H9 (cell line): ENCODE data around the gene EVI5. TPM values are rescaled to one million over a fixed set of nuclear protein-coding genes. Genes with fewer than 3 reads are reported as not detected.

Source experiments
- DNase-seq: peaks from one replicate; pipeline ENCODE4 v3.0.0-alpha.2; 2017
- H2AFZ ChIP-seq: one replicate; pipeline ENCODE4 v1.6.1; 2013; ENCODE audit warnings: mild to moderate bottlenecking, low read length, control low read depth, moderate library complexity
- H2AK5ac ChIP-seq: 2 replicates; pipeline ENCODE4 v1.6.1; 2013; ENCODE audit warnings: low read length, control low read depth, mixed read lengths; ENCODE audit not compliant: insufficient read length
- H2BK120ac ChIP-seq: one replicate; pipeline ENCODE4 v1.6.1; 2013; ENCODE audit warnings: low read depth, mild to moderate bottlenecking, low read length, control low read depth, inconsistent platforms; ENCODE audit not compliant: poor library complexity, severe bottlenecking
- H2BK12ac ChIP-seq: 2 replicates; pipeline ENCODE4 v1.6.1; 2013; ENCODE audit warnings: low read length, control low read depth, mixed read lengths, low read depth; ENCODE audit not compliant: insufficient read length
- H2BK15ac ChIP-seq: 2 replicates; pipeline ENCODE4 v1.6.1; 2013; ENCODE audit warnings: low read depth, low read length, control low read depth
- H2BK20ac ChIP-seq: one replicate; pipeline ENCODE4 v1.6.1; 2013; ENCODE audit warnings: low read depth, mild to moderate bottlenecking, low read length, control low read depth, inconsistent platforms; ENCODE audit not compliant: poor library complexity, severe bottlenecking
- H2BK5ac ChIP-seq: 2 replicates; pipeline ENCODE4 v1.6.1; 2013; ENCODE audit warnings: low read length, control low read depth, mixed read lengths; ENCODE audit not compliant: insufficient read length
- H3K14ac ChIP-seq: 2 replicates; pipeline ENCODE4 v1.6.1; 2013; ENCODE audit warnings: low read length, control low read depth; ENCODE audit not compliant: insufficient read depth
- H3K18ac ChIP-seq: 2 replicates; pipeline ENCODE4 v1.6.1; 2013; ENCODE audit warnings: low read depth, mild to moderate bottlenecking, mixed read lengths, low read length, control low read depth; ENCODE audit not compliant: insufficient read length
- H3K23ac ChIP-seq: 2 replicates; pipeline ENCODE4 v1.6.1; 2013; ENCODE audit warnings: low read length, control low read depth, mixed read lengths, low read depth; ENCODE audit not compliant: insufficient read length
- H3K23me2 ChIP-seq: 2 replicates; pipeline ENCODE4 v1.6.1; 2013; ENCODE audit warnings: low read depth, mild to moderate bottlenecking, mixed read lengths, low read length, control low read depth; ENCODE audit not compliant: insufficient read length, poor library complexity, severe bottlenecking
- H3K27ac ChIP-seq: 2 replicates; pipeline ENCODE4 v1.5.1; 2013; ENCODE audit warnings: low read length, control low read depth, mixed read lengths, low read depth; ENCODE audit not compliant: insufficient read length
- H3K27me3 ChIP-seq: 2 replicates; pipeline ENCODE4 v1.6.1; 2013; ENCODE audit warnings: low read length, control low read depth, inconsistent platforms; ENCODE audit not compliant: insufficient read depth
- H3K4ac ChIP-seq: 2 replicates; pipeline ENCODE4 v1.6.1; 2013; ENCODE audit warnings: low read depth, mild to moderate bottlenecking, control low read depth, inconsistent platforms, low read length, moderate library complexity
- H3K4me1 ChIP-seq: 2 replicates; pipeline ENCODE4 v1.6.1; 2013; ENCODE audit warnings: low read length, control low read depth, inconsistent platforms; ENCODE audit not compliant: insufficient read depth
- H3K4me2 ChIP-seq: 2 replicates; pipeline ENCODE4 v1.6.1; 2013; ENCODE audit warnings: low read length, control low read depth, mixed read lengths; ENCODE audit not compliant: insufficient read length, insufficient read depth
- H3K56ac ChIP-seq: 2 replicates; pipeline ENCODE4 v1.6.1; 2013; ENCODE audit warnings: low read depth, mild to moderate bottlenecking, mixed read lengths, low read length, control low read depth; ENCODE audit not compliant: insufficient read length
- H3K79me1 ChIP-seq: 2 replicates; pipeline ENCODE4 v1.6.1; 2013; ENCODE audit warnings: low read depth, mild to moderate bottlenecking, moderate library complexity, low read length, control low read depth, inconsistent platforms; ENCODE audit not compliant: insufficient read depth, poor library complexity, severe bottlenecking
- H3K79me2 ChIP-seq: 2 replicates; pipeline ENCODE4 v1.6.1; 2013; ENCODE audit warnings: low read length, control low read depth, inconsistent platforms; ENCODE audit not compliant: insufficient read depth
- H3K9ac ChIP-seq: 2 replicates; pipeline ENCODE4 v1.6.1; 2013; ENCODE audit warnings: low read length, control low read depth, mixed read lengths; ENCODE audit not compliant: insufficient read length; ENCODE audit errors: extremely low read depth
- H3K9me3 ChIP-seq: one replicate; pipeline ENCODE4 v1.6.1; 2013; ENCODE audit warnings: low read depth, low read length, inconsistent platforms; ENCODE audit not compliant: control insufficient read depth
- H3T11ph ChIP-seq: one replicate; pipeline ENCODE4 v1.6.1; 2013; ENCODE audit warnings: mild to moderate bottlenecking, low read length, control low read depth, inconsistent platforms
- H4K20me1 ChIP-seq: one replicate; pipeline ENCODE4 v1.6.1; 2013; ENCODE audit not compliant: control insufficient read depth, insufficient read length, insufficient read depth
- H4K5ac ChIP-seq: 2 replicates; pipeline ENCODE4 v1.6.1; 2013; ENCODE audit warnings: low read depth, mild to moderate bottlenecking, mixed read lengths, low read length, control low read depth; ENCODE audit not compliant: insufficient read length
- H4K8ac ChIP-seq: replicated peaks from 2 replicates; pipeline ENCODE4 v1.6.1; 2013; ENCODE audit warnings: low read length, control low read depth, mixed read lengths, low read depth; ENCODE audit not compliant: insufficient read length
- H4K91ac ChIP-seq: 2 replicates; pipeline ENCODE4 v1.6.1; 2013; ENCODE audit warnings: low read depth, mild to moderate bottlenecking, moderate library complexity, mixed read lengths, low read length, control low read depth; ENCODE audit not compliant: insufficient read length
- H3K27ac Mint-ChIP-seq, 3 experiments: 2 replicates in 2 of 3; 3 replicates in 1 of 3; pipeline ENCODE4 v1.8.0; 2020 to 2021; ENCODE audit warnings: mixed read lengths in 3 of 3, mild to moderate bottlenecking in 1 of 3, moderate library complexity in 1 of 3
- H3K27me3 Mint-ChIP-seq: 2 replicates; pipeline ENCODE4 v1.8.0; 2021; ENCODE audit warnings: low read depth, mild to moderate bottlenecking, moderate library complexity, mixed read lengths
- H3K36me3 Mint-ChIP-seq, 3 experiments: 2 replicates in 2 of 3; 3 replicates in 1 of 3; pipeline ENCODE4 v1.8.0; 2020 to 2021; ENCODE audit warnings: low read depth in 3 of 3, mixed read lengths in 3 of 3; ENCODE audit not compliant: insufficient read depth in 1 of 3
- H3K4me1 Mint-ChIP-seq, 2 experiments: 2 replicates each; pipeline ENCODE4 v1.8.0; 2020; ENCODE audit warnings: mixed read lengths in 2 of 2
- H3K4me3 Mint-ChIP-seq, 2 experiments: 2 replicates in 1 of 2; 3 replicates in 1 of 2; pipeline ENCODE4 v1.8.0; 2020 to 2021; ENCODE audit warnings: mild to moderate bottlenecking in 2 of 2, mixed read lengths in 2 of 2, moderate library complexity in 1 of 2
- H3K9me3 Mint-ChIP-seq, 2 experiments: 2 replicates in 1 of 2; 3 replicates in 1 of 2; pipeline ENCODE4 v1.8.0; 2020; ENCODE audit warnings: mild to moderate bottlenecking in 2 of 2, mixed read lengths in 2 of 2, moderate library complexity in 1 of 2
- CTCF ChIP-seq: fragments of 200-600 bp; sonication (generic); conservative IDR thresholded peaks from 3 replicates; pipeline ENCODE4 v1.8.0; 2021; ENCODE audit warnings: antibody characterized with exemption, mild to moderate bottlenecking
- WGBS: extraction: QIAGEN DNeasy Blood & Tissue Kit; methylation state at CpG from one replicate; pipeline ENCODE4 v1.1.7; 2013; ENCODE audit warnings: missing lambda C conversion rate, low lambda C conversion rate, mixed read lengths; ENCODE audit not compliant: insufficient read length; ENCODE audit errors: extremely low coverage; 5-methylcytosine and 5-hydroxymethylcytosine counted together
- total RNA-seq: library from RNA; stranded (reverse); gene quantifications from 2 replicates; pipeline ENCODE4 v1.2.1, GENCODE V29; 2021

Gene EVI5
- total RNA-seq, 1 experiment from 2014 or later, result 9.7 TPM

DNA sequence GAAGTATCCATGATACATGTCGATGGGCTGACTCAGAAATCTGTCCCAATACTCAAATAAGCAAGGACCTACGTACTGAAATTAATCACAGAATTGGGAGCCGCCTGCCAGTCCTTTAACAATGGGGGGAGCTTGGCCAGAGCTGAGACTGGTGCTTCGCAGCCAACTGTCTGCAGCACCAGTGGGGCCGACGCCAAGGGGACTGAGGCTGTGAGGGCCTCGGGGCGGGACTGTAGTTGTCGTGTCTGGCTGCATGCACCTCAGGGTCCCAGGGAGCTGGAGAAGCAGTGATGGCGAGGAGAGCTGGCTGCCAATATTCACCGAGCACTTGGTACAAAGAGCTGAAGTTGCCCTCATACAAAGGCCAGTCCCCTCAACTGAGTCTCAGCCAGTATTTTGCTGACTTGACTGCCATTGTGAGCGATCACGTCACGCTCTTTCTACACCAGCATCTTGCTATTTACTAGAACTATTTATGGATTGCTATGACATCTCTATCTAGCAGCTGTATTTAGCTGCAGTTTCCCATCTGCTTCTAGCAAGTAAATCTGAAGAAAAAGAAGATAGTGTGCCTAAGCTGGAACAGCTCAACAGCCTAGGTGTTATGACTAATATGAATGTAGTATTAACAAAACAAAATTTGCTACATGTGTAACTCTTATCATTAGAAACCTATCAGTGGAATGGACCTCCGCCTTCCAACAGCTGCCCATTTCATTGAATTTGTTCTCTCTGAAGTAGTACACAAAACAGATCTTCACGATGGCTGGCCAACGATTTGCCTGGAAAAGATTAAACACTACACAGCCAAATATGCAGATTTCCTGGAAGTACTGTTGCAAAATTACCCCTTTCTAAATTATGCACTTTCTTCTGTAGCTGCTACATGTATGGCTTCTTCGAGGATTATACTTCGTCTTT is 29.1 kb downstream of the EVI5 start:
- Histone ChIP-seq H3K4me1 (no peaks in the 10 kb centered on the region), H4K91ac (no peak overlapping the region), H3K56ac (no peak overlapping the region), H3K14ac (no peak overlapping the region), H3K18ac (no peak overlapping the region), H2AK5ac (no peak overlapping the region), H2BK120ac (no peak overlapping the region), H3T11ph (no peak overlapping the region), H3K27ac (no peak overlapping the region), H2BK15ac (no peak overlapping the region), H3K79me2 (no peaks in the 10 kb centered on the region; the same call in 1 of the 2 replicates), H3K27me3 (no peaks in the 10 kb centered on the region), H3K23ac (no peak overlapping the region), H2BK12ac (no peak overlapping the region), H2BK20ac (no peak overlapping the region), H3K9me3 (no peaks in the 10 kb centered on the region), H3K4me2 (no peak overlapping the region), H4K20me1 (no peaks in the 10 kb centered on the region), H4K5ac (no peak overlapping the region), H3K23me2 (no peaks in the 10 kb centered on the region), H3K79me1 (no peaks in the 10 kb centered on the region), H3K4ac (no peak overlapping the region), H4K8ac (no peak overlapping the region), H2AFZ (no peak overlapping the region), H2BK5ac (no peak overlapping the region), H3K9ac (no peak overlapping the region)
- no peaks in the 10 kb centered on the region for H3K27me3 Mint-ChIP-seq
- DNase-seq, result no peak
- no peak overlapping the region for H3K4me3 Mint-ChIP-seq
- H3K4me1 Mint-ChIP-seq, result no peaks in the 10 kb centered on the region
- H3K9me3 Mint-ChIP-seq, result no peaks in the 10 kb centered on the region; a peak in 1 of 5 replicates
- no CpG with 5 or more reads among the region's 19 CpGs for WGBS
- TF ChIP-seq CTCF, result no peak
- peaks cover 0 to 8% (median 5%) of the 10 kb centered on the region in 3 experiments; a peak in 2 of 7 replicates for H3K36me3 Mint-ChIP-seq
- no peak overlapping the region; a peak in 1 of 7 replicates for H3K27ac Mint-ChIP-seq
